HG02981 (cell line): ENCODE data around the gene NPAS4.
"Not testable (repeated sequence)": the region's sequence is repeated elsewhere in the genome, so short reads cannot be mapped to it uniquely, and the experiment has no call there.

ENCODE experiments used
- ATAC-seq: cut with Tn5 transposase; IDR thresholded peaks from one replicate; pipeline ENCODE4 v1.9.1; 2021; ENCODE audit warnings: mild to moderate bottlenecking, moderate library complexity; ENCODE audit not compliant: unreplicated experiment

Gene NPAS4

DNA sequence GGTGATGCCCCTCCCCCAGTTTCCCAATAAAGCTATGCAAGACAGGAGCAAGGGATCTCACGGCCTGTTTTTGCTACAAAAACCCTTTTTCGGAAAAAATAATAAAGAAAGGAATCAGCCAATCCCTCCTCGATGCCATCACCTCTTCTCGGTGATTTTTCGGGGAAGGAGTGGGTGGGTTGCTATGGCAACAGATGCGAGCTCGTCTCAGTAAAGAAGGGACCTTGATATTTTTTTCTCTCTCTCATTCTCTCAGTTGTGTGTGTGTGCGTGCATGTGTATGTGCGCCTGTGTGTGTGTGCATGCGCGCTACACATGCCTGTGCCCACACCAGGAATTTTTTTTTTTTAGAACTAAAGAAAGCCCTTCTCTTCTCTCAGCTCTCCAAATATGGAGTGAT lies 3.8 kb upstream of the NPAS4 start:
- ATAC-seq = no peak

DNA sequence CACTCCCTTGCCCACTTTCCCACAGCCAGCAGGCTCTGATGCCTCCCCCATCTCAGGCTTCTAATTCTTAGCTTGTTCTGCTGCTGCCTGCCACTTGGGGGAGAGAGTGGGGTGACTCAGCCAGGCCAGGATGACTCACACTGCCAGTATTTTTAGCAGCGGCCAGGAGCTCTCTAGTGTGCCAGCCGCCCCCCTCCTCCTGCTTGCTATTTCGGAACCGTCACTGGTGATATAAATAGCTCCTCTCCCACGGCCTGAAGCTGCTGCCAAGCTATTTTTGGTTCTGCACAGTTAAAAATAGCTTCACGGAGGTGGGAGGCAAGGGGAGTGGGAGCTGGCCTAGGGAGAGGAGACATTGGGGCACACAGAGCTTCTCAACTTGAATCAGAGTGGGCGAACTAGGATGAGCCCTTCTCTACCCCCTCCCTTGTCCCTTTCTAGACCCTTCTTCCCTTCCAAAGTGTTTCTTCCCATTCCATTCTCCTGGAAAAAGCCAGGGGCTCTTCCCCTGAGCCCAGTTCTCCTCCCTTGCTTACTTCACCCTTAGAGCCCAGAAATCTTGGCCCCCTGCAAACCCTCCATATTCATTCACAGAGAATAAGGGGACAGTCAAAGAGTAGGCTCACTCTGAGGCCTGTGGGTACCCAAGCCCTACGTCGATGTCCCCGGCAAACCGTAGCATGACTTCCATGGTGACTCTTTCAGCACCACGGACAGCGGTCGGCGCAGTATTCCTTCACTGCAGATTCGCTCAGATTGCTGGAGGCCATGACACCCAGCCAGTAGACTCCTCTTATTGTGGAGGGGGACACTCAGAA lies 2.5 kb upstream of the NPAS4 start:
- no peak for ATAC-seq

DNA sequence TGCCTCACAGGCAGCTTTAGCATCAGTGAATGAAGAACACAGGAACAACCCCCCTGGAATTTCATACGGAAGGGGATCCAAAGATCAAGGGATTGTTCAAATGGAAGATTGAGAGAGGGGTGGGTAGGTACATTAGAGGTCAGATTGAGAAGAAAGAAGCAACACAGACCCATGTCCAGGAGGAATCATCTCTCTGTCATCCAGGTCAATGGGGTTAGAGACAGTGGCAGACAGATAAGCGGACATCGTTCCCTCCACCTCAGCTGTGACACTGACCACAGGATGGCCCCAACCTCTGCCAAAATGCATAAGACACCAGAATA lies 1.9 kb upstream of the NPAS4 start:
- no peak for ATAC-seq

DNA sequence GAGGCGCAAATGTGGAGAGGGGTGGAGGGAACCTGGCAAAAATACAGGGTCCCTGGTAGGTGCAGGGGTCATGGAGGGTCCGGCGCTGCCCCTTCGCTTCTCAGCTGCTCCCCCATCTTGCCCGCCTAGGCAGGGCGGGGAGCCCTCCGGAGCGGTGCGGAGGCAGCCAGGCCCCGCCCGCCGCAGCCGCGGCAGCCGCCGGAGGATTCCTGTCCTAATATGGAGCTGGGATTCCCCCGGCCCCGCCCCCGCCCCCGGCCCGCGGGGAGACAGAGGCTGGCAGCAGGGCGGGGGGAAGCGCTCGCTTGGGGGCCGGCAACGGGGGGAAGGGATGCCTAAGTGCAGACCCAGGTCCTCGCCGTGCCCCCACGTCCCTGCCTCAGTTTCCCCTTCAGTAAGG lies 1.0 kb upstream of the NPAS4 start:
- no peak for ATAC-seq

DNA sequence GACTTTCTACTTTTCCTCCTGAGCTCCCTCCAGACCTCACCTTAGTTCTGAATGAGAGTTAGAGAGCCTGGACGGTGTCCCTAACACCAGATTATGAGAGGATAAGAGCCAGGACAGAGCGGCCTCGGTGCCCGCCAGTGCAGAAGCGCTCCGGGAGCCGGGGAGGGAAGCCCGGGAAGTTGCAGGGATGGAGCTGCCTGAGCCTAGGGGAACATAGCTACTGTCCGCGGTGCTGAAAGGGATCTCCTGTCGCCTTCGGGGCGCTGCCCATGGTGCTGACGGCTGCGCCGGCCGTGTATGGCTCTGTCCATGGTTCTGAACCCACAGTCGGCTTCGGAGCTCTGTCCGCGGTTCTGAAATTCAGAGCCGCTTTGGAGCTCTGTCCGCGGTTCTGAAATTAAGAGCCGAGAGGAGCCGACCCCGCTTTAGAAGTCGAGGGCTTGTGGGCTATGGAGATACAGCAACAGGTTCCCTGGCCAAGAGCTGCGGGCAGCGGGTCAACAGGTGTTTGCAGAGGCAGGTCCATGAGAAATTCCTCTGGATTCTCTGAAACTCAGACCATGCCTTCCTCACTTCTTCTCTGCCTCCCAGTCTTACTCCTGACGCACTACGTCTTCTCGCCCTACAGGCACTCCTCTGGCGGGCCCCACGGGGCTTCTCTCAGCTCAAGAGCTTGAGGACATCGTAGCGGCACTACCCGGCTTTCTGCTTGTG lies 814 bp downstream of the NPAS4 start:
- no peak for ATAC-seq

DNA sequence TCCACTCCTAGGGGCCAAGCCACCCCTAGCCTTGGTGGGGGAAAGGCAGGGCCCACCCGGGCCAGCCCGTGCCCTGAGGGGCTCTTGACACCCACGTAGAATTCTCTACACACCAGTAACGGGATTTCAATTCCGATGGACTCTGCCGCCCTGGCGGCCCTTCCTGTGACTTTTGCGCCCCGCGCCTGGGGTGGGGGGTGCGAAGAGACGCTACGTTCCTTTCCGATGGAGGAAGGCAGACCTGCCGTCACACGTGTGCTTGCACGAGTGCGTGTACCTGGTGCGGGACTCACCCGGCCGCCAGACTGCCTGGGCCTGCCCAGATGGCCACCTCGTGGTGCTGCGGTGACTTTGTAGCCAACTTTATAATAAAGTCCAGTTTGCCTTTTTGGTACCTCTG lies 5.5 kb downstream of the NPAS4 start:
- ATAC-seq = no peak

DNA sequence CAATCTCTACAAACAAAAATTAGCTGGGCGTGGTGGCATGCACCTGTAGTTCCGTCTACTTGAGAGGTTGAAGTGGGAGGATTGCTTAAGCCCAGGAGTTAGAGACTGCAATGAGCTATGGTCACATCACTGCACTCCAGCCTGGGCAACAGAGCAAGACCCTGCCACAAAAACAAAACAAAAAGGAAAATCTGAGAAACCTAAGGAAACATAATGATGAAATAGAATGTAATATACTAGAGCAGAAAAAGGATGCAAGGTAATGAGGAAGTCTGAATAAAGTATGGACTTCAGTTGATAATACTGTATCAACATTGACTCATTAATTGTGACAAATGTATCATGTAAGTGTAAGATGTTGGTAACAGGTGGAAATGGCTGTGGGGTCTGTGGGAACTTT lies 8.1 kb downstream of the NPAS4 start:
- ATAC-seq = no peak

DNA sequence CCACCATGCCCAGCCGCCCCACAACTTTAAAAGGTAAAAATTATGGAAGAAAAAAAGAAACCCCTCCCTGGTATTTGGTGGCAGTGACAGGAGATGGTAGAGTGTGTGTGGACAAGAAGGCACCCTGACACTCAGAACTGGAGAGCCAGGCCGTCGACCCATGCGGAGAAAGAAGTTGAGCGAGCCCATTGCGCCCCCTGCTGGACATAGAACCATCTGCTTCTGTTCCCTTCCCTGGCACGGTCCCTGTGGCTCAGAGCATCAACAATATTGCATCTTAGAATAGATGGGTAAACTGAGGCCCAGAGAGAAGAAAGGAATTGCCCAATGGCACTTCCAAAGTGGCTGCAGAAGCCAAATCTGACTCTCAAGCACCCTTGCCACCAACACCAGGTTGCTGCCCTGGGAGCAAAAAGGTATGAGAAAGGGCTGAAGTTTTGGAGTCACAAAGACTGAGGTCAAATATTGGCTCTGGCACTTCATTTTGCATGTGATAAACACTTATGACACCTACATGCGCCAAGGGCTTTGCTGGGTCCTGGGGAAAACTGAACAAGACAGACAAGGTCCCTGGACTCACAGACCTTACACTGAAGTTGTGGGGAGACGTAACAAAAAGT lies 9.3 kb downstream of the NPAS4 start:
- no peak for ATAC-seq

DNA sequence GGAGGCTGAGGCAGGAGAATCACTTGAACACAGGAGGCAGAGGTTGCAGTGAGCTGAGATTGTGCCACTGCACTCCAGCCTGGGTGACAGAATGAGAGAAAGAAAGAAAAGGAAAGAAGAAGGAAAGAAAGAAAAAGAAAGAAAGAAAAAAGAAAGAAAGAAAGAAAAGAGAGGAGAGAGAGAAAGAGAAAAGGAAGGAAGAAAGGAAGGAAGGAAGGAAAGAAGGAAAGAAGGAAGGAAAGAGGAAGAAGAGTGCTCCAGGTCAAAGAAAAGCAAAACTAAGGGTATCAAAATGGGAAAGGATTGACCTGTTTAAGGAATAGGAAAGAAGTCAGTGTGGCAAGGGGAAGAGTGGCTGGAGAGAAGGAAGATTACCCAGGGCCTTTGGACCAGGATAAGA lies 10.5 kb downstream of the NPAS4 start:
- ATAC-seq = not testable (repeated sequence)

DNA sequence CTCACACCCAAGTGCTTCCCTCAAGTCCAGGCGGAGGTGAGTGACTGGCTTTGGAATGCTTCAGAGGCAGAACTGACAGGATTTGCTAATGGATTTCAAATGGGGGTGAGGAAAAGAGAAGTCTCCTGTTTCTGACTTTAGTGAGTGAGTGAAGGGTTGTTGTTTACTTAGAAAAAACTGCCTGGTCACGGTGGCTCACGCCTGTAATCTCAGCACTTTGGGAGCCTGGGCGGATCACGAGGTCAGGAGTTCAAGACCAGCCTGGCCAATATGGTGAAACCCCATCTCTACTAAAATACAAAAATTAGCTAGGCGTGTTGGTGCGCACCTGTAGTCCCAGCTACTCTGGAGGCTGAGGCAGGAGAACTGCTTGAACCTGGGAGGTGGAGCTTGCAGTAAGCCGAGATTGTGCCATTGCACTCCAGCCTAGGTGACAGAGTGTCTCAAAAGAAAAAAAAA lies 11.1 kb downstream of the NPAS4 start:
- not testable (repeated sequence) for ATAC-seq

DNA sequence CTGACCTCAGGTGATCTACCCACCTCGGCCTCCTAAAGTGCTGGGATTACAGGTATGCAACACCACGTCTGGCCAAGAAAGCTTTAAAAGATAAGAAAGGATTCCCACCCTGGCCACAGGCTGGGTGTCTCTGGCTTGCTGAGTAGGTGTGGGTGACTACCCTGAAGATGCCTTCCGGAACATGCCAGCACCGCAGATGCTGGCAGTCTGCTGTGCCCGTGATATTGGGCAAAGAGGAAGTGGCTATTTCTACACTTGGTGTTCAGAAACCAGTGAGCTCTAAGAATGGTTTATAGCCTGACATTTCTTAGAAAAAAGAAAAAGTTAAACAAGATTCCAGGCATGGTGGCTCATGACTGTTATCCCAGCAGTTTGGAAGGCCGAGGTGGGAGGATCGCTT lies 11.8 kb downstream of the NPAS4 start:
- ATAC-seq = no peak

DNA sequence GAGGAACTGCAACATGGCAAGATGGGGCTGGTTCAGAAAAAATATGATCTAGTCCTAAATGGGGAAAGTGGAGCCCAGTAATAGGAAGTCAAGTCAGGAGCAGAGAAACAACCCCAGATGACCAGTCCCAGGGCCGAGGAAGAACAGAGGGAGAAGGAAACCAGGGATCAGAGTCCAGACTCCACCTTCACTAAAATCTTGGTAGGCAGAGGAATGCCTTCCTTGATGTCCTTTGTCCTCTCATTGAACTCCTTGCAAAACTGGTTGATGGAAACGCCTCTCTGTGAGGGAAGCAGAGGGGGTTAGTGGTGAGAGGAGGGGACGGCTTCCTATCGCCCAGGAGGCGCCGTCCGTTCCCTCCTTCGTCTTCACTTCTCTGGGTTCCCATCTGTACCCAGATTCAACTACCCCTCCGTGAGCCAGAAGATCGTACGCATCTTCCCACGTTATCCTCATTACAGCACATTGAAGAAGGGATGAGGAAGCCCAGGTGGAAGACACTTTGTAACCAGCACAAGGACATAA lies 17.2 kb downstream of the NPAS4 start:
- ATAC-seq = no peak

DNA sequence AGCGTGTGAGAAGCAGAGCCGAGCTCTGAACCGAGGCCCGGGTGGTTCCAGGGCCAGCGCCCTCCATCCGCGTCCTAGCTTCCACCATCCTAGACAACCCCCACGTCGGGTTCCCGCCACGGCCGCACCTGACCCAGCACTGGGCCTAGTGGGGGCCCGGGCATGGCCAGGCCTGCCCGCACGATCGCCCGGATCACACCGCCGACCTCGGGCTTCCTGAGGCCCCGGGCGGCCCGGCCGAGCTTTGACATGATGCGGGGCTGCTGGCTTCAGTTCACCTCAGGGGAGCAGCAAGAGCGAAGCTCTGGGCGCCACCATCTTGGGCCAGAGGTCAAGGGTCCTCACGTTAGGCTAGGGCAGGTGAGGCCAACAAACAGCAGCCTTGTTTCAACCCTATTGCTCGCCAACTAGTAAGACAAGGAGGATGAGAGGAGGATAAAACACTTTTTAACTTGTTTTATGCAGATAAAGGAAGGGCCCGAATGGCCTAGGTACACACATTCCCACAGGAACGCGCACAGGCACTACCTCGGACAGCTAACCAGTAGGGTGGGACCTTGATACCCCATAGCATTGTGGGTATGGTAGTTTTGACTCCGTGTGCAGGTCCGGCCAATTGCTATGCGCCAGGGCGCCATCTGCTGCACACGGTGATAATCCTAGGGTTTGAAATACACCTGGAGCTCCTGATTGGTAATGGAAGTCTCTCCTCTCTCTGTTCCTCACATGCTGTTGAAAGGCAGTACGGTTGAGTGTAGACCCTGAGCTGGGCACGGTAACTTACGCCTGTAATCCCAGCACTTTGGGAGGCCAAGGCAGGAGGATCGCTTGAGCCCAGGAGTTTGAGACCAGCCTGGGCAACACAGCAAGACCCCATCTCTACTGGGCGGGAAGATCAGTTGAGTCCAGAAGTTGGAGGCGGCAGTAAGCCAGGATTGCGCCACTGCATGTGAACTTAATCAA lies 17.9 kb downstream of the NPAS4 start, which contains the start of gene MRPL11:
TSS of gene MRPL11 (minus strand) at position 345 of the 963 bp plus-strand sequence. CDS start at position 251, 94 bp downstream.
- peak; percentile 86 for ATAC-seq

DNA sequence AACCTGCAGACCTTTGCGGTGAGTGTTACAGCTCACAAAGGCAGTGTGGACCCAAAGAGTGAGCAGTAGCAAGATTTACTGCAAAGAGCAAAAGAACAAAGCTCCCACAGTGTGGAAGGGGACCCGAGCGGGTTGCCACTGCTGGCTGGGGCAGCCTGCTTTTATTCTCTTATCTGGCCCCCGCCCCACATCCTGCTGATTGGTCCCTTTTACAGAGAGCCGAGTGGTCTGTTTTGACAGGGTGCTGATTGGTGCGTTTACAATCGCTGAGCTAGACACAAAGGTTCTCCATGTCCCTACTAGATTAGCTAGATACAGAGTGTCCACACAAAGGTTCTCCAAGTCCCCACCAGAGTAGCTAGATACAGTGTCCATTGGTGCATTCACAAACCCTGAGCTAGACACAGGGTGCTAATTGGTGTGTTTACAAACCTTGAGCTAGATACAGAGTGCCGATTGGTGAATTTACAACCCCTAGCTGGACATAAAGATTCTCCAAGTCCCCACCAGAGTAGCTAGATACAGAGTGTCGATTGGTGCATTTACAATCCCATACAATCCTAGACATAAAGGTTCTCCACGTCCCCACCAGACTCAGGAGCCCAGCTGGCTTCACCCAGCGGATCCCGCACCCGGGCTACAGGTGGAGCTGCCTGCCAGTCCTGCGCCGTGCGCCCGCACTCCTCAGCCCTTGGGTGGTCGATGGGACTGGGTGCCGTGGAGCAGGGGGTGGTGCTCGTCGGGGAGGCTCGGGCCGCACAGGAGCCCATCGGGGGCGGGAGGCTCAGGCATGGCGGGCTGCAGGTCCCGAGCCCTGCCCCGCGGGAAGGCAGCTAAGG lies 19.5 kb downstream of the NPAS4 start:
- not testable (repeated sequence) for ATAC-seq

DNA sequence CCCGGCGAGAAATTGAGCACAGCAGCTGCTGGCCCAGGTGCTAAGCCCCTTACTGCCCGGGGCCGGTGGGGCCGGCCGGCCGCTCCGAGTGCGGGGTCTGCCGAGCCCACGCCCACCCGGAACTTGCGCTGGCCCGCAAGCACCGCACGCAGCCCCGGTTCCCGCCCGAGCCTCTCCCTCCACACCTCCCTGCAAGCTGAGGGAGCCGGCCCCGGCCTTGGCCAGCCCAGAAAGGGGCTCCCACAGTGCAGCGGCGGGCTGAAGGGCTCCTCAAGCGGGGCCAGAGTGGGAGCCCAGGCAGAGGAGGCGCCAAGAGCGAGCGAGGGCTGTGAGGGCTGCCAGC lies 20.1 kb downstream of the NPAS4 start:
- ATAC-seq = not testable (repeated sequence)

DNA sequence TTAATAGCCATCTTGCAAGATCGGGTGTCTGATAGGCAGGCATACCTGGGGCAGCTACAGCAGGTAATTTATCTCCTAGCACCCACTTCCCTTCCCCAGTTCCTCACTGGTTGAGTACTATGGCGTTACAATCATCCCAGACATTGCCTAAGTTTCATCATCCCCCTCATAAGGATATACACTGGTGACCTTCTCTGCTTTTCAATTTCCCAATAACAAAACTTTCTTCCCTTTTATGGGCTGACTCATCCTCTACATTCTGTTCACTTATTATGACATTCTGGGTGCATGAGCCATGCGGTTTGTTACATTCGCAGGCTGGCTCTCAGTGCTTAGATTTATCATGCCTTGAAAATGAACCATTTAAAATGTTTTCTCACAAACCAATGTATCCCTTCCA lies 22.8 kb downstream of the NPAS4 start:
- no peak for ATAC-seq

DNA sequence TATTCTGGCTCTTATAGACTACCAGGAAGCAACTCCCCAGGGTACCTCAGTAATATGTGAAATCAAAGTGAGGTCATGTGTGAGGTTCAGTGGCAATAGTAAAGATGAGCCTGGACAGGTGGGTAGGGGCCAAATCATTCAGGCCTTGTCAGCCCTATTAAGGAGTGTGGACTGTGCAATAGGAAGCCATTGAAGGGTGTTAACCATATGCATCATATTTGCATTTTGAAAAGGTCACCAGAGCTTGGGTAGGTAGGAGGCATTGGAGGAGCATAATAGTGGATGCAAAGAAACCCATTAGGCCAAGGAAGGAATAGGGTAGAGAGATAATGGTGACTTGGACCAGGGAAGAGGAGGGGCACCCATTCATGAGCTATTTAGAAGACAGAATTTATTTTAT lies 26.2 kb downstream of the NPAS4 start:
- ATAC-seq = no peak

DNA sequence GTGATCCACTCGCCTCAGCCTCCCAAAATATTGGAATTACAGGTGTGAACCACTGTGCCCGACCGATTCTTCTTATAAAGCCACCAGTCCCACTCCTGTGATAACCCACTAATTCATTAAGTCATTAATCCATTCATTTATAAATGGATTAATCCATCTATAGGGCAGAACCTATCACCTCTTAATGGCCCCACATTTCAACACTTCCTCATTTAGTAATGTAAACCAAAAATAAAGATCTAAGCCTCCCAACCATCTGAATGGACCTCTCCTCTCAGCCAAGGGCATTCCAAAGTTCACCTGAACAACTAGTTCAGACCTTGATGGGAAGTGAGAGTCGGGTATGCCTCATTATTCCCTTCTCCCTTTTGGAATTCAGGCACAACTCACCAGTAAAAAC lies 27.7 kb downstream of the NPAS4 start:
- no peak for ATAC-seq

DNA sequence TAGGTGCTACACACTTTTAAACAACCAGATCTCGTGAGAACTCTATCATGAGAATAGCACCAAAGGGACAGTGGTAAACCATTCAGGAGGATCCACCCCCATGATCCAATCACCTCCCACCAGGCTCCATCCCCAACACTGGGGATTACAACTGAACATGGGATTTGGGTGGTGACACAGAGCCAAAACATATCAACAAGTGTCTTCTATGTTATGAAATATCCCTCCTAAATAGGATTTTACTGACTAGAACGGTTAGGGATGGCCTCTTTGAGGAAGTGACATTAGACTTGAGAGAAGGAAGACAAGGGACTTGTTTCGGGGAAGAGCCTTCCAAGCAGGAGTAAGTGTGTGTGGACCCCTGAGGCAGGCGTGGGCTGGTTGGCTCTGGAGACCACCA lies 29.7 kb downstream of the NPAS4 start:
- ATAC-seq = no peak

DNA sequence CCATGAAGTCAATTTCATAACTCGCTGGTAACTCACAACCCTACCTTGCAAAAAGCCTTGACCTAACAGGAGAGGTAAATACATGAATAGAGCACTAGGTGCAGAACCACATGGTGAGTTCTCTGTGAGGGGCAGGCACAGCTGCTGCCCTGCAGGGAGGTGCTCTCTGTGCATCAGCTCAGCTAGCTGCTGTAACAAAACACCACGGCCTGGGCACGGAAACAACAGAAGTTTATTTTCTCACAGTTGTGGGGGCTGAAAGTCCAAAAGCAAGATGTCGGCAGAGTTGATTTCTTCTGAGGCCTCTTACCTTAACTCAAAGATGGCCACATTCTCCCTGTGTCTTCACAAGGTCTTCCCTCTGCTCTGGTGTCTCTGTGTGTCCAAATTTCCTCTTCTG lies 30.8 kb downstream of the NPAS4 start:
- ATAC-seq = no peak
